HUES6 (cell line): ENCODE results near the gene GALNTL6.
"Not testable (repeated sequence)": the region's sequence is repeated elsewhere in the genome, so short reads cannot be mapped to it uniquely, and the experiment has no call there.

ENCODE experiments used
- H3K27ac ChIP-seq: 2 replicates; pipeline ENCODE4 v1.7.0; 2013; ENCODE audit warnings: low read depth, mild to moderate bottlenecking, low read length, inconsistent platforms
- H3K27me3 ChIP-seq: 2 replicates; pipeline ENCODE4 v1.6.1; 2013; ENCODE audit warnings: low read length; ENCODE audit not compliant: control insufficient read depth, insufficient read depth
- H3K36me3 ChIP-seq: 2 replicates; pipeline ENCODE4 v1.6.1; 2013; ENCODE audit warnings: low read length; ENCODE audit not compliant: control insufficient read depth, insufficient read depth
- H3K4me1 ChIP-seq: 2 replicates; pipeline ENCODE4 v1.6.1; 2013; ENCODE audit warnings: low read length; ENCODE audit not compliant: control insufficient read depth, insufficient read depth
- H3K4me3 ChIP-seq: 2 replicates; pipeline ENCODE4 v1.5.1; 2013; ENCODE audit warnings: low read depth, low read length
- H3K9ac ChIP-seq: one replicate; pipeline ENCODE4 v1.6.1; 2013; ENCODE audit warnings: mild to moderate bottlenecking, low read length
- H3K9me3 ChIP-seq: 2 replicates; pipeline ENCODE4 v1.6.1; 2013; ENCODE audit warnings: low read depth, low read length; ENCODE audit not compliant: control insufficient read depth, insufficient read depth

GALNTL6 gene

DNA sequence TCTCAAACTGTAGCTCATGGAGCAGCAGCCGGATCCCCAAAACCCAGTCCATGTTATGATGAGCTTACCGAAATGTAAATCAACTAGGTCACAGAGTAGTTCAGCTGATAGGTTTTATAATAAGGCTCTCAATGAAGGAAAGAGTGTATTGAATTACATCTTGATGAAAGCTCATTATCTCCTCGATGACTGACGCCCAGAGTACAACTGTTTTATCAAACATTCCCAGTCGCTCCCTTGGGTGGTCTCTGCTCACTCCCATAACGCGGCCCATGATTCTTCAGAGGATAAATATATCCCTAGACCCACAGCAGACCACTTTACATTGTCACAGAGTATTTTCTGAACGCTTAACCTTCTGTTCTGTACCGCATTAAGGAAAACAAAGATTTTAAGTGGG lies 903.1 kb downstream of the GALNTL6 start:
- Histone ChIP-seq H3K4me3 (no peak overlapping the region), H3K27me3 (no peaks in the 10 kb centered on the region), H3K9ac (no peak overlapping the region), H3K36me3 (no peaks in the 10 kb centered on the region), H3K9me3 (no peaks in the 10 kb centered on the region), H3K4me1 (no peaks in the 10 kb centered on the region), H3K27ac (no peak overlapping the region)

DNA sequence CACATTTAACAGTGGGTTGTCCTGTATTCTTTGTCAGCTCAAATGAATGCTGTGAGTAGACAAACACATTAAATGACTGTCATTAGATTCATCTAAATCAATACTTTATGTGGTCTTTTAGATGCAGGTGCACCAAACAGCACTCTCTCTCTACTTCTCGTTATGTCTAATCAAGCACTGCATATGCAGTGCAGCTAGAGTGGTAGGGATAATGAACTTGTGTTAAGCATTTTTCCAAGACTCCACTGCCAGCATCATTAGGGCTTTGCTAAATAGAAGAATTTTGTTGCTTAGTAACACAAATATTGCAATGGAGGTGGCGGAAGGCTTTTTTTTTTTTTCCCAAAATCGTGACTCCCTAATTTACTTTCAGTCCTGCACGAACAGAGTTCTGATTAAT lies 908.5 kb downstream of the GALNTL6 start:
- Histone ChIP-seq H3K36me3 (no peaks in the 10 kb centered on the region), H3K9ac (no peak overlapping the region), H3K27me3 (no peaks in the 10 kb centered on the region), H3K4me1 (0 out of 2 replicates have a peak, but pooled peaks cover 3% of the 10 kb centered on the region), H3K4me3 (no peak overlapping the region), H3K27ac (no peak overlapping the region), H3K9me3 (no peaks in the 10 kb centered on the region)

DNA sequence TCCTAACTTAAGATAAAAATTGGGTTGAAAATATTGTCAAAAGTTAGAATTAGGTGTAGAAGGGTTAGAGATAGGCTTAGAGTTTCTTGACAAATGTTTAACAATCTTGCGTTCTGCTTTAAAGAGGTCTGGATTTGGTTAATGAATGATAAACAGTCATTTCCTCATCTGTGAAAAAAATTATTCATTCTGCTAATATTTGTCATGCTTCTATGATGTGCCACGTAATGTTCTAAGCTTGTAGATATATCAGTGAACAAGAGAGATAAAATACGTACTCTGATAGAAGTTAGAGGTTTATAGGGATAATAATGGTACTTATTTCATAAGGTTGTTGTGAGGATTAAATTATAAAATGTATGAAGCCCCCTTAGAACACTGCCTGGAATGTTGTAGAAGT lies 912.4 kb downstream of the GALNTL6 start:
- Histone ChIP-seq H3K27me3 (no peaks in the 10 kb centered on the region), H3K9ac (no peak overlapping the region), H3K9me3 (no peaks in the 10 kb centered on the region), H3K4me3 (no peak overlapping the region), H3K36me3 (no peaks in the 10 kb centered on the region), H3K4me1 (0 out of 2 replicates have a peak, but pooled peaks cover 3% of the 10 kb centered on the region), H3K27ac (no peak overlapping the region)

DNA sequence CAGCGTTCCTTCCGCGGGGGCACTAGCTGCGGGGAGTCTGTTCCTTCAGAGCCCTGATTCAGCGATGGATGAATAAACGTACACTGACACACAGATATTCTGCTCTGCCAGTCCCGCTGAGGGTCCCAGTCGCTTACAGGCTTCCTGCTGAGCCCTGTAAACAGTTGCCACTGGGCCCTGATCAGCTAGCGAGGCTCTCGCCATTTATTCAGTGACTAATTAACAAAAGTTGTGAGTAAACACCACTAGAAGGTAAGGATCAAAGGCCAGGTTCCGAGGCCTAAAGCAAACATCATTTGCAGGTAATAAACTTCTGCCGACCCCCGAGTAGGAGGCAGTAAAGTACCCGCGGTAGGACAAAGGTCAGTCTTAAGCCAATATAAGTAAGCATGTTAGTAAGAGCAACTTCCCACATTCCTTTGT lies 912.8 kb downstream of the GALNTL6 start:
- Histone ChIP-seq H3K36me3 (no peaks in the 10 kb centered on the region), H3K9me3 (no peaks in the 10 kb centered on the region), H3K4me3 (no peak overlapping the region), H3K27ac (no peak overlapping the region), H3K9ac (no peak overlapping the region), H3K4me1 (0 out of 2 replicates have a peak, but pooled peaks cover 3% of the 10 kb centered on the region), H3K27me3 (no peaks in the 10 kb centered on the region)

DNA sequence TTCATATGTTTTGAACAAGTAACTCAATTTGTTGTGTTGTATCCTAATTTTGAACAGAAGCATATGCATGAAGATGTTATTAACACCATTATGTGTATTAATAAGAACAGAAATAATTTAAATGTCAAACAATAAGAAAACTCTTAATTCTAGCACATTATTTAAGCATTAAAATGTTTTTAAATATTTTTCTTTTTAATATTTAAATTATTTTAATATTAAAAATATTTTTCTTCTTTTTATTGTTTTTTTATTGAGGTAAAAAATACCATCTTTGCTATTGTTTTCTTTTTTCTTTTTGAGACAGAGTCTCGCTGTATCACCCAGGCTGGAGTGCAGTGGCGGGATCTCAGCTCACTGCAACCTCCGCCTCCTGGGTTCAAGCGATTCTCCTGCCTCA lies 914.4 kb downstream of the GALNTL6 start:
- no peaks in the 10 kb centered on the region for H3K36me3 ChIP-seq
- H3K27ac ChIP-seq = no peak overlapping the region
- H3K4me1 ChIP-seq = 0 out of 2 replicates have a peak, but pooled peaks cover 3% of the 10 kb centered on the region
- H3K9me3 ChIP-seq = no peaks in the 10 kb centered on the region
- H3K4me3 ChIP-seq = no peak overlapping the region
- H3K27me3 ChIP-seq = no peaks in the 10 kb centered on the region
- no peak overlapping the region for H3K9ac ChIP-seq

DNA sequence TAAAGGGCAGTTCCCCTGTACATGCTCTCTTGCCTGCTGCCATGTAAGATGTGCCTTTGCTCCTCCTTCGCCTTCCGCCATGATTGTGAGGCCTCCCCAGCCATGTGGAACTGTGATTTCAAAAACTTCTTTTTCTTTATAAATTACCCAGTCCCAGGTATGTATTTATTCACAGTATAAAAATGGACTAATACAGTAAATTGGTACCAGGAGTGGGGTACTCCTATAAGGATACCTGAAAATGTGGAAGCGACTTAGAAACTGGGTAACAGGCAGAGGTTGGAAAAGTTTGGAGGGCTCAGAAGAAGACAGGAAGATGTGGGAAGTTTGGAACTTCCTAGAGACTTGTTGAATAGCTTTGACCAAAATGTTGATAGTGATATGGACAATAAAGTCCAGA lies 920.4 kb downstream of the GALNTL6 start:
- H3K27ac ChIP-seq, H3K36me3 ChIP-seq, H3K27me3 ChIP-seq, H3K4me3 ChIP-seq, H3K9ac ChIP-seq, H3K4me1 ChIP-seq: not testable (repeated sequence)
- peaks cover 41% of the 10 kb centered on the region for H3K9me3 ChIP-seq

DNA sequence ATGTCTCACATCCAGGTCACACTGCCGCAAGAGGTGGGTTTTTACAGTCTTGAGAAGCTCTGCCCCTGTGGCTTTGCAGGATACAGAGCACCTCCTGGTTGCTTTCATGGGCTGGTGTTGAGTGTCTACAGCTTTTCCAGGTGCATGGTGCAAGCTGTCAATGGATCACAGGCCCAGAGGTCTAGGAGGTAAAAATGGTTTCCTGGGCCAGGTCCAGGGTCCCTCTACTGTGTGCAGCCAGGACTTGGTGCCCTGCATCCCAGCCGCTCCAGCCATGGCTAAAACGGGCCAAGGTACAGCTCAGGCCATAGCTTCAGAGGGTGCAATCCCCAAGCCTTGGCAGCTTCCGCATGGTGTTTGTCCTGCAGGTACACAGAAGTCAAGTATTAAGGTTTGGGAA lies 921.4 kb downstream of the GALNTL6 start:
- H3K27ac ChIP-seq = no peak overlapping the region

DNA sequence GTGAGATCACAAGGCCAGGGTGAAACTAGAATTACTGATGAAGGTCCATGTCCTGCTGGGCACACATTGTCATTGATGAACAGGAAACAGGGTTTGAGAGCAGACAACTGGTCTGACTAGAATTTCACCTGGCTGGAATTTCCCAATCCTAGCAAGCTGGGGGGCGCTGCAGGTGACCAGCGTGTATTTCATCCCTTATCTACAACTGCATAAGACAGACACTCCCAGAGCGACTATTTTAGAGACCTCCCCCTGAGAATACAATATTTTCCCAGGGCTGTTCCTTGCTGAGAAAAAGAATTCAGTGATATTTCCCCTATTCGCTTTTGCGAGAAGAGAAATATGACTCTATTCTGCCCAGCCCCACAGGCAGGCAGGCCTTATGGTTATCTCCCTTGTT lies 922.8 kb downstream of the GALNTL6 start:
- H3K9me3 ChIP-seq = peaks cover 41% of the 10 kb centered on the region
- no peak overlapping the region for H3K4me3 ChIP-seq
- H3K9ac ChIP-seq = no peak overlapping the region
- H3K36me3 ChIP-seq = no peaks in the 10 kb centered on the region
- no peak overlapping the region for H3K27ac ChIP-seq
- H3K27me3 ChIP-seq = no peaks in the 10 kb centered on the region
- H3K4me1 ChIP-seq = no peaks in the 10 kb centered on the region

More for the DNA sequence above, 921.4 kb downstream of the GALNTL6 start:
- no peaks in the 10 kb centered on the region for H3K4me1 ChIP-seq
- no peaks in the 10 kb centered on the region for H3K27me3 ChIP-seq
- no peak overlapping the region for H3K9ac ChIP-seq
- peaks cover 41% of the 10 kb centered on the region for H3K9me3 ChIP-seq
- no peaks in the 10 kb centered on the region for H3K36me3 ChIP-seq
- no peak overlapping the region for H3K4me3 ChIP-seq

DNA sequence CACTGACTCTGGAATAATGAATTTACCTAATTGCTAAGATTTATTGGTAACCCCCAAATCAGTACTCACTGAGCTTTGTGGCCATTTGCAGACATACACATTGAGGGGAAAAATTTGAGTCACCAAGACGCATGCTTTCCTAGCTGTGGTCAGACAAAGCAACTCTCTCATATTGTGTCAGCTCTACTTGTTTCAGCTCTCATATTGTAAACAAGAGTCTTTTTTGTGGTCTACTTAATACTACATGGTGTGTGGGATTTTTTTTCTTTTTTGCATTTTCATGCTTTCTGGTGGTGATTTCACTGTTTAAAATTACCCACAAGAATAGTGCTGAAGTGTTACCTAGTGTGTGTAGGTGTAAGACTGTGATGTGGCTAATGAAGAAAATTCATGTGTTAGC lies 927.2 kb downstream of the GALNTL6 start:
- Histone ChIP-seq H3K9ac (no peak overlapping the region), H3K4me3 (no peak overlapping the region), H3K9me3 (peaks cover 17% of the 10 kb centered on the region), H3K36me3 (no peaks in the 10 kb centered on the region), H3K27me3 (no peaks in the 10 kb centered on the region), H3K4me1 (no peaks in the 10 kb centered on the region), H3K27ac (no peak overlapping the region)

DNA sequence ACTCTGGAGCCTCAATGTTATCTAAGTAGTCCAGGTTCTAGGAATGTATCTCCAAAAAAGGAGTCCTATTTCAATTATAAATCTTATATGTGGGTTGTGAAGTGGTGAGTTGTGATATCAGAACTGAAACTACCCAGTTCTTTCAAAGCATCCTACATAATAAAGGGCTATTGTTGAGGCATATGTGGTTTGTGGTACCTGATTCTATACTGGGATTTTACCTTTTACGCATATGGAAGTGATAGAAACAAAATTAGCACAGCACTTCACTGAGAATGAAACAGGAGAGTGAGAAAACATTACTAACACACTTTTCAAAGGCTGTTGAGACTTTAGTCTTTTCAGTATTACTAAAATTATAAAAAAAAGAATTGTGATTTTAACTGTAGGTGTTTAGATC lies 937.7 kb downstream of the GALNTL6 start:
- Histone ChIP-seq H3K9me3 (peaks cover 2% of the 10 kb centered on the region; the same call in 1 of the 2 replicates), H3K27me3 (no peaks in the 10 kb centered on the region), H3K27ac (no peak overlapping the region), H3K9ac (no peak overlapping the region), H3K4me3 (no peak overlapping the region), H3K4me1 (no peaks in the 10 kb centered on the region), H3K36me3 (no peaks in the 10 kb centered on the region)

DNA sequence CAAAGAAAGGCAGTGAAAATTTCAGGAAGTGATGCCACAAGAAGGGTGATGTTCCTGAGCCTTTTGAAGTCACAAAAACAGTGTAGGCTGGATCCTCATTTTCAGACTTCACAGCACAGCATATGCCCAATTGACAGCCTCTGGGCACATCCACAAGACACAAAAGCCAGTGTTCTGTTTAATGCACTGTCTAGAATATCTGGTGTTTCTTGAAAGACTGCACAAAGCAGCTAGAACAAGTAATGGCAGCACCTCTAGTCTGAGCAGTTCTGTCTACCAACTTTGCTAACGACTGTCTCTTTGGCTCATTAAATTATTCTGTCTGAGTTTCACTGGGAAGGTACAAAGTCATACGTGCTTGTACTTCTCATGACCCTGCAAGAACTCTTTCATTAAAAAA lies 938.3 kb downstream of the GALNTL6 start:
- no peak overlapping the region for H3K9ac ChIP-seq
- H3K4me3 ChIP-seq = no peak overlapping the region
- no peaks in the 10 kb centered on the region for H3K36me3 ChIP-seq
- no peak overlapping the region for H3K27ac ChIP-seq
- H3K27me3 ChIP-seq = no peaks in the 10 kb centered on the region
- H3K4me1 ChIP-seq = no peaks in the 10 kb centered on the region
- peaks cover 2% of the 10 kb centered on the region; the same call in 1 of the 2 replicates for H3K9me3 ChIP-seq
